GM23248 (cell line): ENCODE measurements around the gene GPR139. TPM values are rescaled to one million over a fixed set of nuclear protein-coding genes. Genes with fewer than 3 reads are reported as not detected.

Source experiments
- DNase-seq: peaks from one replicate; pipeline ENCODE4 v3.0.0-alpha.2; 2015
- H2AFZ ChIP-seq: fragments of 200-600 bp; sonication (generic); 2 replicates; pipeline ENCODE4 v1.6.1; 2016; ENCODE audit warnings: antibody characterized with exemption
- H3F3A ChIP-seq: fragments of 200-600 bp; sonication (generic); 2 replicates; pipeline ENCODE4 v1.6.1; 2016; ENCODE audit warnings: mild to moderate bottlenecking, antibody characterized with exemption, mixed run types; ENCODE audit not compliant: insufficient read depth
- H3K27ac ChIP-seq: fragments of 200-600 bp; sonication (generic); 2 replicates; pipeline ENCODE4 v1.5.1; 2016; ENCODE audit warnings: mild to moderate bottlenecking
- H3K27me3 ChIP-seq: fragments of 200-600 bp; sonication (generic); replicated peaks from 2 replicates; pipeline ENCODE4 v1.6.1; 2016; ENCODE audit warnings: mild to moderate bottlenecking; ENCODE audit not compliant: insufficient read depth
- H3K36me3 ChIP-seq: fragments of 200-600 bp; sonication (generic); 2 replicates; pipeline ENCODE4 v1.6.1; 2016; ENCODE audit warnings: low read depth, mild to moderate bottlenecking
- H3K4me1 ChIP-seq: fragments of 200-600 bp; sonication (generic); 2 replicates; pipeline ENCODE4 v1.6.1; 2016; ENCODE audit warnings: mild to moderate bottlenecking; ENCODE audit not compliant: insufficient read depth
- H3K4me2 ChIP-seq: fragments of 200-600 bp; sonication (generic); one replicate; pipeline ENCODE4 v1.6.1; 2016; ENCODE audit warnings: mild to moderate bottlenecking; ENCODE audit not compliant: unreplicated experiment
- H3K4me3 ChIP-seq: fragments of 200-600 bp; sonication (generic); 2 replicates; pipeline ENCODE4 v1.5.1; 2016; ENCODE audit warnings: mild to moderate bottlenecking
- H3K79me2 ChIP-seq: fragments of 200-600 bp; sonication (generic); 2 replicates; pipeline ENCODE4 v1.6.1; 2016; ENCODE audit warnings: mild to moderate bottlenecking; ENCODE audit not compliant: insufficient read depth
- H3K9ac ChIP-seq: fragments of 200-600 bp; sonication (generic); 2 replicates; pipeline ENCODE4 v1.6.1; 2016; ENCODE audit warnings: mild to moderate bottlenecking
- H3K9me2 ChIP-seq: fragments of 200-600 bp; sonication (generic); 2 replicates; pipeline ENCODE4 v1.6.1; 2016; ENCODE audit warnings: mixed run types, mild to moderate bottlenecking, moderate library complexity; ENCODE audit not compliant: insufficient read depth
- H3K9me3 ChIP-seq: fragments of 200-600 bp; sonication (generic); one replicate; pipeline ENCODE4 v1.6.1; 2017; ENCODE audit warnings: low read depth
- H4K20me1 ChIP-seq: fragments of 200-600 bp; sonication (generic); 2 replicates; pipeline ENCODE4 v1.6.0; 2016; ENCODE audit not compliant: insufficient read depth
- EZH2 ChIP-seq: fragments of 200-600 bp; sonication (generic); IDR thresholded peaks from 2 replicates; pipeline ENCODE4 v1.6.1; 2018; ENCODE audit warnings: antibody characterized with exemption, mild to moderate bottlenecking; ENCODE audit not compliant: insufficient read depth, poor library complexity, severe bottlenecking
- EZH2phosphoT487 ChIP-seq: fragments of 200-600 bp; sonication (generic); IDR thresholded peaks from 2 replicates; pipeline ENCODE4 v1.6.1; 2018; ENCODE audit warnings: antibody characterized with exemption, moderate library complexity, mild to moderate bottlenecking, low read depth; ENCODE audit not compliant: insufficient read depth
- WGBS, 2 experiments: methylation state at CpG; one replicate each; pipeline ENCODE4 v1.1.6; 2015 to 2017; ENCODE audit warnings: low lambda C conversion rate in 2 of 2, low coverage in 1 of 2; ENCODE audit errors: missing lambda C conversion rate in 2 of 2; 5-methylcytosine and 5-hydroxymethylcytosine counted together
- in situ Hi-C: fragments of 300-500 bp; cut with MboI; formaldehyde crosslinking; loops from 2 replicates; pipeline ENCODE4 v1.15.0; 2020
- polyA plus RNA-seq: library from polyadenylated mRNA; unstranded; fragments of >200 nt; fragmentation: Nextera tagmentation; extraction: Ambion mirVana; gene quantifications from 2 replicates; pipeline ENCODE4 v1.2.1, GENCODE V29; 2016
- total RNA-seq: library from RNA; depleted of rRNA; stranded (reverse); fragments of >200 nt; shearing (Covaris generic); gene quantifications from 2 replicates; pipeline ENCODE4 v1.2.3, GENCODE V29; 2014

Gene GPR139
- total and polyA plus RNA-seq, 2 experiments from 2014 or later: not detected

- no peaks in the 10 kb centered on the region for H4K20me1 ChIP-seq
- no peaks in the 10 kb centered on the region for H3K79me2 ChIP-seq
- H3K27ac ChIP-seq: no peak overlapping the region
- H3K4me2 ChIP-seq: no peak overlapping the region
- in situ Hi-C loops: no loop called here
- no peaks in the 10 kb centered on the region for H3K27me3 ChIP-seq
- WGBS, 2 experiments: 9 to 15% methylated on average over 4 of the region's 4 CpGs
- no peaks in the 10 kb centered on the region for H3K36me3 ChIP-seq
- DNase-seq: no peak
- no peaks in the 10 kb centered on the region for H3K9me2 ChIP-seq
- no peak for TF ChIP-seq EZH2
- TF ChIP-seq EZH2phosphoT487: no peak
- no peak overlapping the region for H3K9ac ChIP-seq
- no peaks in the 10 kb centered on the region for H3F3A ChIP-seq
- H3K4me3 ChIP-seq: no peak overlapping the region
- no peak overlapping the region for H2AFZ ChIP-seq
- no peaks in the 10 kb centered on the region for H3K4me1 ChIP-seq
- H3K9me3 ChIP-seq: no peaks in the 10 kb centered on the region
Measured at GRCh38 chr16:20064520-20064919, 9.2 kb downstream of the GPR139 start.

- Histone ChIP-seq H3F3A (no peaks in the 10 kb centered on the region), H3K4me3 (no peak overlapping the region), H3K4me2 (no peak overlapping the region), H4K20me1 (no peaks in the 10 kb centered on the region), H3K9me3 (no peaks in the 10 kb centered on the region), H3K79me2 (no peaks in the 10 kb centered on the region), H3K27ac (no peak overlapping the region), H3K9ac (no peak overlapping the region), H3K36me3 (no peaks in the 10 kb centered on the region), H2AFZ (no peak overlapping the region), H3K9me2 (no peaks in the 10 kb centered on the region), H3K4me1 (no peaks in the 10 kb centered on the region), H3K27me3 (no peaks in the 10 kb centered on the region)
- DNase-seq: no peak
- no peak for TF ChIP-seq EZH2phosphoT487
- no peak for TF ChIP-seq EZH2
- in situ Hi-C loops: no loop called here
- WGBS, 2 experiments: 8 to 12% methylated on average over 3 of the region's 3 CpGs
Measured at GRCh38 chr16:20061132-20061531, 12.6 kb downstream of the GPR139 start.

GRCh38 chr16:20056436-20056835, 17.3 kb downstream of the GPR139 start:
- H3K9me3 ChIP-seq: no peaks in the 10 kb centered on the region
- H3K36me3 ChIP-seq: no peaks in the 10 kb centered on the region
- TF ChIP-seq EZH2 (no peak), EZH2phosphoT487 (no peak)
- DNase-seq: no peak
- in situ Hi-C loops: no loop called here
- H3K79me2 ChIP-seq: no peaks in the 10 kb centered on the region
- no peaks in the 10 kb centered on the region for H4K20me1 ChIP-seq
- WGBS, 2 experiments: 4 to 6% methylated on average over 3 of the region's 3 CpGs
- H3F3A ChIP-seq: no peaks in the 10 kb centered on the region
- no peak overlapping the region for H3K9ac ChIP-seq
- H3K4me2 ChIP-seq: no peak overlapping the region
- H3K9me2 ChIP-seq: no peaks in the 10 kb centered on the region
- no peak overlapping the region for H2AFZ ChIP-seq
- H3K27ac ChIP-seq: no peak overlapping the region
- no peak overlapping the region for H3K4me3 ChIP-seq
- no peaks in the 10 kb centered on the region for H3K27me3 ChIP-seq
- H3K4me1 ChIP-seq: no peaks in the 10 kb centered on the region

GRCh38 chr16:20053336-20053735, 20.4 kb downstream of the GPR139 start:
- Histone ChIP-seq H3K4me2 (no peak overlapping the region), H3K4me3 (no peak overlapping the region), H3K79me2 (no peaks in the 10 kb centered on the region), H3K27ac (no peak overlapping the region), H2AFZ (no peak overlapping the region), H3K36me3 (no peaks in the 10 kb centered on the region), H3K27me3 (no peaks in the 10 kb centered on the region), H3F3A (no peaks in the 10 kb centered on the region), H3K9me2 (no peaks in the 10 kb centered on the region), H4K20me1 (no peaks in the 10 kb centered on the region), H3K9ac (no peak overlapping the region), H3K9me3 (no peaks in the 10 kb centered on the region), H3K4me1 (no peaks in the 10 kb centered on the region)
- in situ Hi-C loops: no loop called here
- DNase-seq: no peak
- TF ChIP-seq EZH2phosphoT487 (no peak), EZH2 (no peak)
- 11 to 15% methylated on average over 5 of the region's 5 CpGs for WGBS, 2 experiments

GRCh38 chr16:20051611-20052010, 22.1 kb downstream of the GPR139 start:
- no peak for DNase-seq
- Histone ChIP-seq H3F3A (no peaks in the 10 kb centered on the region), H3K27ac (no peak overlapping the region), H3K79me2 (no peaks in the 10 kb centered on the region), H2AFZ (no peak overlapping the region), H3K4me2 (no peak overlapping the region), H4K20me1 (no peaks in the 10 kb centered on the region), H3K4me1 (no peaks in the 10 kb centered on the region), H3K27me3 (no peaks in the 10 kb centered on the region), H3K9me2 (no peaks in the 10 kb centered on the region), H3K4me3 (no peak overlapping the region), H3K9ac (no peak overlapping the region), H3K36me3 (no peaks in the 10 kb centered on the region), H3K9me3 (no peaks in the 10 kb centered on the region)
- in situ Hi-C loops: no loop called here
- 48 to 51% methylated on average over 9 of the region's 9 CpGs for WGBS, 2 experiments
- TF ChIP-seq EZH2 (no peak), EZH2phosphoT487 (no peak)
